Measurements from ENCODE around the gene SUGP1. TPM values are rescaled to one million over a fixed set of nuclear protein-coding genes. Genes with fewer than 3 reads are reported as not detected.

The SUGP1 gene
- total and polyA plus RNA-seq, 4 donors: 11.2 to 18.9 (median 14.8) TPM

DNA sequence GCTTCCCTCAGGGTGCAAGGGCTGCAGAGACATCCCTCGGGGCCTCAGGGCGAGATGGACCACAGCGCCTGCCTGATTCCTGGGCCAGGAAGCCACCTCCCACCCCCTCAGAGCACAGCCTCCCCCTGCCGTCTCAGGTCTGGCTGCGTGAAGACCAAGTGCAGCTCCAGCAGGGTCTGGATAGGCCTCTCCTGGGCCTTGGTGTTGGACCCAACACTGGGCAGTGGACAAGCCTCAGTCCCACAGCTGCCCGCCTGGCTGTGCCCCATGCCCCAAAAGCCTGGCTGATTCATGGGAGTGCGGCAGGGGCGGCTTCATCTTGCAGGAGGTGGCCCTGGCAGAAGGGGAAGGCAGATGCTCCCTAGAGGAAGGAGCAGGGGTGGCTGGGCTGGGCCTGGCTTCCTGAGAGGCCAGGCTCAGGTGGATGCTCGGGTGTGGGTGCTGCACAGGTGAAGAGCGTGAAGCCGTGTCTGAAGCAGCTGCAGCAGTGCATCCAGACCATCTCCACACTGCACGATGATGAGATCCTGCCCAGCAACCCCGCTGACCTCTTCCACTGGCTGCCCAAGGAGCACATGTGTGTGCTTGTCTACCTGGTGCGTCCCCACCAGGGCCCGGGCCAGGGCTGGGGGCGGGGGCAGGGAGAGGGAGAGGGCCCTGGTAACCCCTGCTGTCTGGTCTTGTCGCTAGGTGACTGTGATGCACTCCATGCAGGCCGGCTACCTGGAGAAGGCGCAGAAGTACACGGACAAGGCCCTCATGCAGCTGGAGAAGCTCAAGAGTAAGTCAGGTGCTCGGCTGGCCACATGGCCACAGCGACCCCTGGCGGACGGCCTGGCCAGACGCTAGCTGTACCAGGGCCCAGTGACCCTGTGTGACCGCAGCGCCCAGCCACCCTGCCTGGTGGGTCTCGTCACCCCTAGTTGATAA lies 22.0 kb upstream of the SUGP1 start:
- no peak overlapping the region for H3K4me3 ChIP-seq (ENCODE audit: low read depth in 1 of 3, low read length in 3 of 3)
- TF ChIP-seq RXRA (IDR thresholded peaks at IDR 0.05) (peak in 1 of 2 donors; percentile 64), YY1 (IDR thresholded peaks at IDR 0.05) (no peak), RAD21 (IDR thresholded peaks at IDR 0.05) (peak; percentile 73 to 84), MAX (IDR thresholded peaks at IDR 0.05) (no peak), GABPA (IDR thresholded peaks at IDR 0.05 in 1 of 2, conservative IDR thresholded peaks at IDR 0.05 in 1 of 2) (no peak), NR2F2 (IDR thresholded peaks at IDR 0.05) (no peak), HNF4A (conservative IDR thresholded peaks at IDR 0.05) (no peak)
- TF ChIP-seq, protein P1, sequence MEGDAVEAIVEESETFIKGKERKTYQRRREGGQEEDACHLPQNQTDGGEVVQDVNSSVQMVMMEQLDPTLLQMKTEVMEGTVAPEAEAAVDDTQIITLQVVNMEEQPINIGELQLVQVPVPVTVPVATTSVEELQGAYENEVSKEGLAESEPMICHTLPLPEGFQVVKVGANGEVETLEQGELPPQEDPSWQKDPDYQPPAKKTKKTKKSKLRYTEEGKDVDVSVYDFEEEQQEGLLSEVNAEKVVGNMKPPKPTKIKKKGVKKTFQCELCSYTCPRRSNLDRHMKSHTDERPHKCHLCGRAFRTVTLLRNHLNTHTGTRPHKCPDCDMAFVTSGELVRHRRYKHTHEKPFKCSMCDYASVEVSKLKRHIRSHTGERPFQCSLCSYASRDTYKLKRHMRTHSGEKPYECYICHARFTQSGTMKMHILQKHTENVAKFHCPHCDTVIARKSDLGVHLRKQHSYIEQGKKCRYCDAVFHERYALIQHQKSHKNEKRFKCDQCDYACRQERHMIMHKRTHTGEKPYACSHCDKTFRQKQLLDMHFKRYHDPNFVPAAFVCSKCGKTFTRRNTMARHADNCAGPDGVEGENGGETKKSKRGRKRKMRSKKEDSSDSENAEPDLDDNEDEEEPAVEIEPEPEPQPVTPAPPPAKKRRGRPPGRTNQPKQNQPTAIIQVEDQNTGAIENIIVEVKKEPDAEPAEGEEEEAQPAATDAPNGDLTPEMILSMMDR (IDR thresholded peaks at IDR 0.05; ENCODE audit: low read depth, low read length, missing input control): peak; percentile 74
- H3K9ac ChIP-seq (ENCODE audit: low read depth in 1 of 2, low read length in 2 of 2): no peak overlapping the region
- DNase-seq (ENCODE audit: low spot score): peak; percentile 78
- peaks cover 11 to 74% (median 48%) of the 10 kb centered on the region in 4 donors for H3K36me3 ChIP-seq (ENCODE audit: control insufficient read depth in 4 of 4, insufficient read depth in 3 of 4, low read depth in 1 of 4, low read length in 3 of 4)
- no peak overlapping the region for H3K27ac ChIP-seq (ENCODE audit: low read depth in 1 of 2, low read length in 2 of 2)
- H3K9me3 ChIP-seq (ENCODE audit: control insufficient read depth in 4 of 4, low read length in 3 of 4): no peaks in the 10 kb centered on the region
- no peaks in the 10 kb centered on the region for H3K27me3 ChIP-seq (ENCODE audit: control insufficient read depth in 4 of 4, insufficient read depth in 4 of 4, low read length in 3 of 4)
- 67% methylated on average over 28 of the region's 28 CpGs for WGBS
- H3K4me1 ChIP-seq (ENCODE audit: control insufficient read depth in 4 of 4, insufficient read depth in 4 of 4, low read length in 3 of 4): no peaks in the 10 kb centered on the region

DNA sequence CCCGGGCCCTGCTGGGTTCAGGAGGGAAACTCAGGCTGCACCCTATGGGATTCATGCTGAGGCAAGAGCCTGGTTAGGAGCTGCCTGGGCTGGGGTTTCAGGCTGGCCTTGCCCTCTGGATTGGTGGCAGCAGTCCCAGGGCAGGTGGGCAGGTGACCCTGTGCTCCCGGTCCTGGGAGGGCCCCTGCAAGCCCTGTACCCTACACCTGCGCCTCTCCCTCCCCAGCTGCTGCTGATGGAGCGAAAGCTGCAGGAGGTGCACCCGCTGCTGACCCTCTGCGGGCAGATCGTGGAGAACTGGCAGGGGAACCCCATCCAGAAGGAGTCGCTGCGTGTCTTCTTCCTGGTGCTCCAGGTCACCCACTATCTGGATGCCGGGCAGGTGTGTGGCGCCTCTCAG lies 20.7 kb upstream of the SUGP1 start:
- Histone ChIP-seq H3K27me3 (ENCODE audit: control insufficient read depth in 4 of 4, insufficient read depth in 4 of 4, low read length in 3 of 4) (no peaks in the 10 kb centered on the region), H3K36me3 (ENCODE audit: control insufficient read depth in 4 of 4, insufficient read depth in 3 of 4, low read depth in 1 of 4, low read length in 3 of 4) (peaks cover 17 to 74% (median 42%) of the 10 kb centered on the region in 4 donors), H3K9ac (ENCODE audit: low read depth in 1 of 2, low read length in 2 of 2) (no peak overlapping the region), H3K27ac (ENCODE audit: low read depth in 1 of 2, low read length in 2 of 2) (no peak overlapping the region), H3K4me3 (ENCODE audit: low read depth in 1 of 3, low read length in 3 of 3) (no peak overlapping the region), H3K4me1 (ENCODE audit: control insufficient read depth in 4 of 4, insufficient read depth in 4 of 4, low read length in 3 of 4) (no peaks in the 10 kb centered on the region), H3K9me3 (ENCODE audit: control insufficient read depth in 4 of 4, low read length in 3 of 4) (no peaks in the 10 kb centered on the region)
- no peak for DNase-seq (ENCODE audit: low spot score)
- 97% methylated on average over 11 of the region's 11 CpGs for WGBS
- TF ChIP-seq RXRA (IDR thresholded peaks at IDR 0.05): no peak
- TF ChIP-seq, protein P1 (IDR thresholded peaks at IDR 0.05; ENCODE audit: low read depth, low read length, missing input control): no peak
- no peak for TF ChIP-seq FOXA2 (IDR thresholded peaks at IDR 0.05)
- TF ChIP-seq EGR1 (IDR thresholded peaks at IDR 0.05; ENCODE audit: low read depth in 2 of 2): no peak
- no peak for TF ChIP-seq SP1 (IDR thresholded peaks at IDR 0.05)
- no peak for TF ChIP-seq HNF4A (conservative IDR thresholded peaks at IDR 0.05)
- no peak for TF ChIP-seq TAF1 (conservative IDR thresholded peaks at IDR 0.05)
- TF ChIP-seq, protein P2, sequence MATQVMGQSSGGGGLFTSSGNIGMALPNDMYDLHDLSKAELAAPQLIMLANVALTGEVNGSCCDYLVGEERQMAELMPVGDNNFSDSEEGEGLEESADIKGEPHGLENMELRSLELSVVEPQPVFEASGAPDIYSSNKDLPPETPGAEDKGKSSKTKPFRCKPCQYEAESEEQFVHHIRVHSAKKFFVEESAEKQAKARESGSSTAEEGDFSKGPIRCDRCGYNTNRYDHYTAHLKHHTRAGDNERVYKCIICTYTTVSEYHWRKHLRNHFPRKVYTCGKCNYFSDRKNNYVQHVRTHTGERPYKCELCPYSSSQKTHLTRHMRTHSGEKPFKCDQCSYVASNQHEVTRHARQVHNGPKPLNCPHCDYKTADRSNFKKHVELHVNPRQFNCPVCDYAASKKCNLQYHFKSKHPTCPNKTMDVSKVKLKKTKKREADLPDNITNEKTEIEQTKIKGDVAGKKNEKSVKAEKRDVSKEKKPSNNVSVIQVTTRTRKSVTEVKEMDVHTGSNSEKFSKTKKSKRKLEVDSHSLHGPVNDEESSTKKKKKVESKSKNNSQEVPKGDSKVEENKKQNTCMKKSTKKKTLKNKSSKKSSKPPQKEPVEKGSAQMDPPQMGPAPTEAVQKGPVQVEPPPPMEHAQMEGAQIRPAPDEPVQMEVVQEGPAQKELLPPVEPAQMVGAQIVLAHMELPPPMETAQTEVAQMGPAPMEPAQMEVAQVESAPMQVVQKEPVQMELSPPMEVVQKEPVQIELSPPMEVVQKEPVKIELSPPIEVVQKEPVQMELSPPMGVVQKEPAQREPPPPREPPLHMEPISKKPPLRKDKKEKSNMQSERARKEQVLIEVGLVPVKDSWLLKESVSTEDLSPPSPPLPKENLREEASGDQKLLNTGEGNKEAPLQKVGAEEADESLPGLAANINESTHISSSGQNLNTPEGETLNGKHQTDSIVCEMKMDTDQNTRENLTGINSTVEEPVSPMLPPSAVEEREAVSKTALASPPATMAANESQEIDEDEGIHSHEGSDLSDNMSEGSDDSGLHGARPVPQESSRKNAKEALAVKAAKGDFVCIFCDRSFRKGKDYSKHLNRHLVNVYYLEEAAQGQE (IDR thresholded peaks at IDR 0.05): no peak
- no peak for TF ChIP-seq JUND (IDR thresholded peaks at IDR 0.05)
- no peak for TF ChIP-seq RAD21 (IDR thresholded peaks at IDR 0.05)
- TF ChIP-seq GABPA (IDR thresholded peaks at IDR 0.05 in 1 of 2, conservative IDR thresholded peaks at IDR 0.05 in 1 of 2): no peak
- no peak for TF ChIP-seq YY1 (IDR thresholded peaks at IDR 0.05)
- TF ChIP-seq HNF4G (IDR thresholded peaks at IDR 0.05): no peak
- TF ChIP-seq, protein P3, sequence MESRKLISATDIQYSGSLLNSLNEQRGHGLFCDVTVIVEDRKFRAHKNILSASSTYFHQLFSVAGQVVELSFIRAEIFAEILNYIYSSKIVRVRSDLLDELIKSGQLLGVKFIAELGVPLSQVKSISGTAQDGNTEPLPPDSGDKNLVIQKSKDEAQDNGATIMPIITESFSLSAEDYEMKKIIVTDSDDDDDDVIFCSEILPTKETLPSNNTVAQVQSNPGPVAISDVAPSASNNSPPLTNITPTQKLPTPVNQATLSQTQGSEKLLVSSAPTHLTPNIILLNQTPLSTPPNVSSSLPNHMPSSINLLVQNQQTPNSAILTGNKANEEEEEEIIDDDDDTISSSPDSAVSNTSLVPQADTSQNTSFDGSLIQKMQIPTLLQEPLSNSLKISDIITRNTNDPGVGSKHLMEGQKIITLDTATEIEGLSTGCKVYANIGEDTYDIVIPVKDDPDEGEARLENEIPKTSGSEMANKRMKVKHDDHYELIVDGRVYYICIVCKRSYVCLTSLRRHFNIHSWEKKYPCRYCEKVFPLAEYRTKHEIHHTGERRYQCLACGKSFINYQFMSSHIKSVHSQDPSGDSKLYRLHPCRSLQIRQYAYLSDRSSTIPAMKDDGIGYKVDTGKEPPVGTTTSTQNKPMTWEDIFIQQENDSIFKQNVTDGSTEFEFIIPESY (IDR thresholded peaks at IDR 0.05): no peak
- TF ChIP-seq, protein P4, sequence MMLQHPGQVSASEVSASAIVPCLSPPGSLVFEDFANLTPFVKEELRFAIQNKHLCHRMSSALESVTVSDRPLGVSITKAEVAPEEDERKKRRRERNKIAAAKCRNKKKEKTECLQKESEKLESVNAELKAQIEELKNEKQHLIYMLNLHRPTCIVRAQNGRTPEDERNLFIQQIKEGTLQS (IDR thresholded peaks at IDR 0.05): no peak
- TF ChIP-seq MAX (IDR thresholded peaks at IDR 0.05): no peak
- TF ChIP-seq FOXA1 (IDR thresholded peaks at IDR 0.05): no peak
- TF ChIP-seq NR2F2 (IDR thresholded peaks at IDR 0.05): no peak
